Endothelial cell (in vitro differentiated cells): Measurements from ENCODE around the gene MBOAT2. TPM values are rescaled to one million over a fixed set of nuclear protein-coding genes. Genes with fewer than 3 reads are reported as not detected.

Experiments used
- DNase-seq: peaks from one replicate; pipeline ENCODE4 v3.0.0; 2021; ENCODE audit warnings: low spot score
- H3K27ac Mint-ChIP-seq: one replicate; pipeline ENCODE4 v1.8.0; 2021; ENCODE audit warnings: mixed read lengths, inconsistent platforms; ENCODE audit not compliant: unreplicated experiment
- H3K27me3 Mint-ChIP-seq: one replicate; pipeline ENCODE4 v1.8.0; 2021; ENCODE audit warnings: mild to moderate bottlenecking, moderate library complexity, mixed read lengths, inconsistent platforms; ENCODE audit not compliant: unreplicated experiment
- H3K36me3 Mint-ChIP-seq: one replicate; pipeline ENCODE4 v1.8.0; 2021; ENCODE audit warnings: mild to moderate bottlenecking, low read depth, mixed read lengths, inconsistent platforms; ENCODE audit not compliant: unreplicated experiment
- H3K4me1 Mint-ChIP-seq: one replicate; pipeline ENCODE4 v1.8.0; 2021; ENCODE audit warnings: mild to moderate bottlenecking, mixed read lengths, inconsistent platforms; ENCODE audit not compliant: unreplicated experiment
- H3K4me3 Mint-ChIP-seq: one replicate; pipeline ENCODE4 v1.8.0; 2021; ENCODE audit warnings: mild to moderate bottlenecking, mixed read lengths, inconsistent platforms; ENCODE audit not compliant: unreplicated experiment
- H3K9me3 Mint-ChIP-seq: one replicate; pipeline ENCODE4 v1.8.0; 2021; ENCODE audit warnings: mixed read lengths, inconsistent platforms; ENCODE audit not compliant: unreplicated experiment
- CTCF ChIP-seq: fragments of 200-600 bp; sonication (generic); IDR thresholded peaks from one replicate; pipeline ENCODE4 v1.5.0; 2021; ENCODE audit warnings: antibody characterized with exemption; ENCODE audit not compliant: unreplicated experiment
- total RNA-seq: library from RNA; stranded (reverse); fragmentation: NEBNext Ultra II Directional; extraction: Animal tissue kit (Norgen Biotek cat#: 25700); gene quantifications from one replicate; pipeline ENCODE4 v1.2.1, GENCODE V29; 2021; ENCODE audit not compliant: unreplicated experiment

Gene MBOAT2
- total RNA-seq, 1 donor from 2014 or later: 71.6 TPM

- no peaks in the 10 kb centered on the region for H3K36me3 Mint-ChIP-seq
- DNase-seq: no peak
- H3K4me3 Mint-ChIP-seq: no peak overlapping the region
- no peak for TF ChIP-seq CTCF
- H3K9me3 Mint-ChIP-seq: no peaks in the 10 kb centered on the region
- no peaks in the 10 kb centered on the region for H3K27me3 Mint-ChIP-seq
- H3K27ac Mint-ChIP-seq: no peak overlapping the region
- no peaks in the 10 kb centered on the region for H3K4me1 Mint-ChIP-seq
Observed at GRCh38 chr2:9024575-9024974, 21.1 kb upstream of the MBOAT2 start.

GRCh38 chr2:9021563-9022211 lies 18.2 kb upstream of the MBOAT2 start:
- no peak for TF ChIP-seq CTCF
- no peaks in the 10 kb centered on the region for H3K9me3 Mint-ChIP-seq
- H3K4me3 Mint-ChIP-seq: no peak overlapping the region
- no peak overlapping the region for H3K27ac Mint-ChIP-seq
- H3K36me3 Mint-ChIP-seq: no peaks in the 10 kb centered on the region
- no peaks in the 10 kb centered on the region for H3K4me1 Mint-ChIP-seq
- no peaks in the 10 kb centered on the region for H3K27me3 Mint-ChIP-seq
- no peak for DNase-seq

- no peak for DNase-seq
- no peak for TF ChIP-seq CTCF
- Mint-ChIP-seq H3K27me3 (no peaks in the 10 kb centered on the region), H3K4me3 (no peak overlapping the region), H3K9me3 (no peaks in the 10 kb centered on the region), H3K36me3 (no peaks in the 10 kb centered on the region), H3K27ac (no peak overlapping the region), H3K4me1 (no peaks in the 10 kb centered on the region)
Observed at GRCh38 chr2:9020267-9020666, 16.8 kb upstream of the MBOAT2 start.

- H3K27me3 Mint-ChIP-seq: no peaks in the 10 kb centered on the region
- TF ChIP-seq CTCF: no peak
- no peak overlapping the region for H3K27ac Mint-ChIP-seq
- no peak overlapping the region for H3K4me3 Mint-ChIP-seq
- no peaks in the 10 kb centered on the region for H3K9me3 Mint-ChIP-seq
- no peaks in the 10 kb centered on the region for H3K36me3 Mint-ChIP-seq
- H3K4me1 Mint-ChIP-seq: no peaks in the 10 kb centered on the region
- DNase-seq: no peak
Observed at GRCh38 chr2:9018534-9018933, 15.1 kb upstream of the MBOAT2 start.

GRCh38 chr2:9018109-9018508 lies 14.6 kb upstream of the MBOAT2 start:
- no peak overlapping the region for H3K27ac Mint-ChIP-seq
- no peaks in the 10 kb centered on the region for H3K27me3 Mint-ChIP-seq
- H3K9me3 Mint-ChIP-seq: no peaks in the 10 kb centered on the region
- H3K36me3 Mint-ChIP-seq: no peaks in the 10 kb centered on the region
- no peak for TF ChIP-seq CTCF
- H3K4me1 Mint-ChIP-seq: no peaks in the 10 kb centered on the region
- H3K4me3 Mint-ChIP-seq: no peak overlapping the region
- no peak for DNase-seq
